OCI-LY7 (cell line): ENCODE measurements around the gene PARG.
"Not testable (repeated sequence)": the region's sequence is repeated elsewhere in the genome, so short reads cannot be mapped to it uniquely, and the experiment has no call there.

Experiments used
- EZH2phosphoT487 ChIP-seq: fragments of 200-600 bp; sonication (generic); IDR thresholded peaks from 2 replicates; pipeline ENCODE4 v1.6.1; 2018; ENCODE audit warnings: low read depth, borderline replicate concordance, mild to moderate bottlenecking, mixed run types, antibody characterized with exemption, low read length, moderate library complexity, mixed read lengths
- TF ChIP-seq, protein P1 (sequence below): fragments of 200-600 bp; sonication (generic); conservative IDR thresholded peaks from 2 replicates; pipeline ENCODE4 v1.5.1; 2014; ENCODE audit warnings: mild to moderate bottlenecking, antibody characterized with exemption, low read length, moderate library complexity, mixed read lengths

DNA sequence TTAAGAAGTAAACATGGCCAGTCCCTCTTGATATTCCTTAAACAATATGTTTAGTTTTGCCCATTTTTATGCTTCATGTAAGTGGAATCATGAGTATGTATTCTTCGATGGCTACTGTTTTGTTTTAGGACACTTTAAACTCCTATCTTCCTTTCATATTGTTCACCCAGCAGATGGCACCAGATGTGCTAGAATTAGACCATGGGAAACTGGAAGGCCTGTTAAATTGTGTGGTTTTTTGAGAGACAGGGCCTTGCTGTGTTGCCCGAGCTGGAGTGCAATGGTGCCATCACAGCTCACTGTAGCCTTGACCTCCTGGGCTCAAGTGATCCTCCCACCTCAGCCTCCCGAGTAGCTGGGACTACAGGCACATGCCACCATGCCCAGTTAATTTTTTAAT lies 11.3 kb upstream of the PARG start:
- TF ChIP-seq, protein P1, sequence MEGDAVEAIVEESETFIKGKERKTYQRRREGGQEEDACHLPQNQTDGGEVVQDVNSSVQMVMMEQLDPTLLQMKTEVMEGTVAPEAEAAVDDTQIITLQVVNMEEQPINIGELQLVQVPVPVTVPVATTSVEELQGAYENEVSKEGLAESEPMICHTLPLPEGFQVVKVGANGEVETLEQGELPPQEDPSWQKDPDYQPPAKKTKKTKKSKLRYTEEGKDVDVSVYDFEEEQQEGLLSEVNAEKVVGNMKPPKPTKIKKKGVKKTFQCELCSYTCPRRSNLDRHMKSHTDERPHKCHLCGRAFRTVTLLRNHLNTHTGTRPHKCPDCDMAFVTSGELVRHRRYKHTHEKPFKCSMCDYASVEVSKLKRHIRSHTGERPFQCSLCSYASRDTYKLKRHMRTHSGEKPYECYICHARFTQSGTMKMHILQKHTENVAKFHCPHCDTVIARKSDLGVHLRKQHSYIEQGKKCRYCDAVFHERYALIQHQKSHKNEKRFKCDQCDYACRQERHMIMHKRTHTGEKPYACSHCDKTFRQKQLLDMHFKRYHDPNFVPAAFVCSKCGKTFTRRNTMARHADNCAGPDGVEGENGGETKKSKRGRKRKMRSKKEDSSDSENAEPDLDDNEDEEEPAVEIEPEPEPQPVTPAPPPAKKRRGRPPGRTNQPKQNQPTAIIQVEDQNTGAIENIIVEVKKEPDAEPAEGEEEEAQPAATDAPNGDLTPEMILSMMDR: not testable (repeated sequence)
- TF ChIP-seq EZH2phosphoT487: not testable (repeated sequence)
